DMS114 treated with DMSO at 0.1 percent for 48 hours (cell line): ENCODE measurements around the gene NRROS.

ENCODE experiments used
- DNase-seq: peaks from one replicate; lab custom pipeline; 2025; ENCODE audit not compliant: unreplicated experiment; lab: John Stamatoyannopoulos, UW

The NRROS gene

GRCh38 chr3:196645897-196646665 is 6.6 kb downstream of the NRROS start:
- no peak for DNase-seq

DNA sequence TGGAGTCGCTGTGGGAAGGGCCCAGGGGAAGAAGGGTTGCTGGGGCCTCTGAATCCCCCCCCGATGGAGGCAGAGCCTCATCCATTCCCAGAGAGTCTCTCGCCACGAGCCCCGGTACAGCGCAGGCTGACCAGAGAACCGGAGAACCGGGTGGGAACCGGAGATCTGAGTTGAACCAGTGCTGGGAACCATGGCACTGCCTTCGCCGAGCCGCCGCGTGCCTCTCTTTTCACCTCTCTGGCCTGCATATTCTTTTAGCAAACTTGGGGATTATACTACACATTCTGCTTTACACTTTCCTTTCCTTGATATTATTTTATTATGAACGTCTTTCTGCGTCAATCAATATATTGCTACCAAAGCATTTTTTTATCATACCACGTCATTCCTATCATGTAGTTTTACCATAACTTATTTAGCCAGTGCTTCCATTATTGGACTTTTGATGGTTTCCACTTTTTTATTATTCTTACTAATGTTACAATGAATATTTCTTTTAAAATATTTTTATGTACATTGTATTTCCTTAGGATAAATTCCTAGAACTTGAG is 7.2 kb downstream of the NRROS start:
- no peak for DNase-seq

GRCh38 chr3:196650740-196651311 is 11.3 kb downstream of the NRROS start:
- no peak for DNase-seq

DNA sequence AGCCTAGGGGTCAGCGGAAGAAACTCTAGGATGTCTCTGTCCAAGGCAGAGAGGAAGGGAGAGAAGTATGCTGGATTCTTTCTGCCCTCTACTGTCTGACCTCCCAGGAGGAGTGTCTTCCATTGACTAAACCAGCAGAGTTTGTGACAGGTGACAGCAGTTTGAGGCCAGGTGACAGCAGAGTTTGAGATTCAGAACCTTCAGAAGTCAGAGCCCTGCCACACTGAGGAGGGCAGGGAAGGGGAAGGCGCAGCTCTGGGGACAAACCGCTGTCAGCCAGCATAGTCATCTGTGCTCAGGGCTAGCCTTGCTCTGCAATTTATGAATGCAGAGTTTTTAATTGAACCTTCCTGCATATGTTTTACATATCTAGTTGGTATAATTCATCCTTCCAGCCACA is 12.3 kb downstream of the NRROS start:
- no peak for DNase-seq

- DNase-seq, result no peak
These were observed 13.7 kb downstream of the NRROS start for GRCh38 chr3:196652961-196653795.

- DNase-seq, result no peak
These were observed 14.7 kb downstream of the NRROS start for GRCh38 chr3:196654006-196654734.

- DNase-seq, result no peak
These were observed 15.2 kb downstream of the NRROS start for GRCh38 chr3:196654735-196655090.

DNA sequence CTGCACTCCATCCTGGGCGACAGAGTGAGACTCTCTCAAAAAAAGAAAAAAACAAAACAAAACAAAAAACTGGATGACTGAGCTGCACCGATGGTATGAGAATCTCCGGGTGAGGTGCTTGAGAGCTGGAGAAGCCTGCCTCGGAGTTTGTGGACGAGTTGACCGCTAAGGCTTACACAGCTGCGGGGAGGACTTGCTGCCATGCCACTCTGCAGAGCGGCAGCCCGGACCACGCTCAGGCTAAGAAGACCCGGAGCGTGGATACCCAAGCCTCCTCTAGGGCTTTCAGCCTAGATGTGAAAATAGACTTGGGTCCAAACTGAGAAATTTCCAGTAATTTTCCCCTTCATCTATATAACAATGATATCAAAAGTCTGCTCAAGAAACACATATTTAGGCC is 16.0 kb downstream of the NRROS start:
- no peak for DNase-seq

- DNase-seq, result no peak
These were observed 16.7 kb downstream of the NRROS start for GRCh38 chr3:196656213-196656612.

DNA sequence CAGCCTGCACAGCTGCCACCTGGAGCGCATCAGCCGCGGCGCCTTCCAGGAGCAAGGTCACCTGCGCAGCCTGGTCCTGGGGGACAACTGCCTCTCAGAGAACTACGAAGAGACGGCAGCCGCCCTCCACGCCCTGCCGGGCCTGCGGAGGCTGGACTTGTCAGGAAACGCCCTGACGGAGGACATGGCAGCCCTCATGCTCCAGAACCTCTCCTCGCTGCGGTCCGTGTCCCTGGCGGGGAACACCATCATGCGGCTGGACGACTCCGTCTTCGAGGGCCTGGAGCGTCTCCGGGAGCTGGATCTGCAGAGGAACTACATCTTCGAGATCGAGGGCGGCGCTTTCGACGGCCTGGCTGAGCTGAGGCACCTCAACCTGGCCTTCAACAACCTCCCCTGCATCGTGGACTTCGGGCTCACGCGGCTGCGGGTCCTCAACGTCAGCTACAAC is 20.4 kb downstream of the NRROS start:
- no peak for DNase-seq

- DNase-seq, result no peak
These were observed 21.1 kb downstream of the NRROS start for GRCh38 chr3:196660381-196661166.

DNA sequence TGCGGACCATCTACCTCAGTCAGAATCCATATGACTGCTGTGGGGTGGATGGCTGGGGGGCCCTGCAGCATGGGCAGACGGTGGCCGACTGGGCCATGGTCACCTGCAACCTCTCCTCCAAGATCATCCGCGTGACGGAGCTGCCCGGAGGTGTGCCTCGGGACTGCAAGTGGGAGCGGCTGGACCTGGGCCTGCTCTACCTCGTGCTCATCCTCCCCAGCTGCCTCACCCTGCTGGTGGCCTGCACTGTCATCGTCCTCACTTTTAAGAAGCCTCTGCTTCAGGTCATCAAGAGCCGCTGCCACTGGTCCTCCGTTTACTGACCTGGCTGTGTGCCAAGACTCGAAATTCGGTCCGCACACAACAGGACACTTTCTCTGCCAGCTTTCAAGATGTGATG is 21.9 kb downstream of the NRROS start:
- no peak for DNase-seq

- no peak for DNase-seq
These were observed 22.5 kb downstream of the NRROS start for GRCh38 chr3:196662033-196662432.

DNA sequence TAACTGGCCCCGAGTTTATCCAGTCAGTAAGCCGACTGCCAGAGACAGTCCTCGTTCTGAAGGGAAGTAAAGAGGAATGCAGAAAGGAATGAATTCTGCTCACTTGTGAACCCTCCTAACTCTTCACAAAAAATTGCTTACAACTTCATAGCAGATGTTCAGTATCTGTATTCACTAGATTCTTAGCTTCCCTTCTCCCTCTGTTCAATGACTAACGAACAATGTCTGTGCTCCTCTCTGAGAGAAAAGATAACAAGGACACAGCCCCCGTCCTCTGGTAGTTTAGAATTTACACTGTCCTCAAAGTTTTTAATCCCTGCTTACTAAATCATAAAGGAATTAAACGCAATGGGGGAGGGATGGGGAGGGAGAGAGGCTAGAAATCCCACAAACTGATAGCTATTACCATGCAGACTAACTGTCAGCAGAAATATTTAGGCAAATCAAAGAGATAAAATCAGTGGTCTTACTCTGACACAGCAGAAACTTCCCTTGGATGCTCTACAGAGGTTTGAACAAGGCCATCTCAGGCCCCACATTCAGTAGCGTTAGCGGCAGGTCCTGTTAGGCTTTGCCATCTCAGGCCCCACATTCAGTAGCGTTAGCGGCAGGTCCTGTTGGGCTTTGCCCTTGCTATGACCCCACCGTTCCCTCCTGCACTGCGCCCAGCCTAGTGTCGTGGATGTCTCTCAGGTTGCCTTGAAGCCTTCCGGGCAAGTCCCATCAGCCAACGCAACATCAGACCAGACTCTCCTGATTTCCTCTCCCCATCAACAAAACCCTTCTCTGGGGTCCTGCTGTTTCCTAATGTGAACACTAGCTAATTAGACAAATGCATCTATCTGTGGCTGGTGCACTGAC is 23.4 kb downstream of the NRROS start:
- no peak for DNase-seq

DNA sequence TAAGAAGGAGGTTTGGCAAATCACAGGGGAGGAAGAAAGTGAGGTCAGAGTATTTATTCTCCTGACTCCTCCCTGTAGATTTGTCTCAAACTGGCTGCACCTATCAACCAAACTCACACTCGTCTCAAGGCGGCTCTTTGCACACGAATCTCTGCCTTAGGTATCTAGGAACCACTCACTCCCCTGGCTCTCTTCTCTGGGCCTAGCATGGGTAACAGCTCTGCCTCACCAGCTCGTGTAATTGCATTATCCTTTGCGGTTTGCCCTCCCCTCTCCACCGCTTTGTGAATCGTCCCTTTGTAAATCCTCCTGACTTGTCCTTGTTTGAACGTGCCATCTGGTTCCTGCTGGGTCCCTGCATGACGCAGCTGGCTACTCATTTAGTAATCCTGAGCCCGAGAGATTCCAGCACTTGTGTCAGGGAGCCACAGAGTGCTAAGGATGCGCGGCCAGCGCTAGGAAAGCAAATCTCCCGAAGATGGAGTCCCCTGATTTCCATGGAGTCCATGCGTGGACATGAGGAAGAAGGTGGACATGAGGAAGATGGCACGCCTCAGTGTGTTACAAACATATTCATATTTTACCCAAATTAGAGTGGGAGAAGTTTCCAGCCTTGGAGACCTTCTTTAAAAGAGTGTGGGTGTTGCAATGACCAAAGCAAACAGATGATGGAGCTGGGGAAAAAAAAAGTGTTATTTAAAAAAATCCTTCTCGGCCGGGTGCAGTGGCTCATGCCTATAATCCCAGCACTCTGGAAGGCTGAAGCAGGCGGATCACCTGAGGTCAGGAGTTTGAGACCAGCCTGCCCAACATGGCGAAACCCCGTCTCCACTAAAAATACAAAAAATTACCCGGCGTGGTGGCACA is 26.7 kb downstream of the NRROS start:
- DNase-seq, result no peak

- no peak for DNase-seq
These were observed 27.7 kb downstream of the NRROS start for GRCh38 chr3:196667056-196667825.

GRCh38 chr3:196670339-196670738 is 30.8 kb downstream of the NRROS start:
- DNase-seq, result no peak

GRCh38 chr3:196673632-196674031 is 34.1 kb downstream of the NRROS start:
- no peak for DNase-seq
